Hematopoietic multipotent progenitor cell treated with erythropoietin and hydrocortisone succinate and interleukin-3 and kit ligand, for 4 days (in vitro differentiated cells): ENCODE measurements around the gene TBL3.
"Not testable (repeated sequence)": the region's sequence is repeated elsewhere in the genome, so short reads cannot be mapped to it uniquely, and the experiment has no call there.

Source experiments
- DNase-seq: peaks from one replicate; pipeline ENCODE4 v3.0.0-alpha.2; 2015

Gene TBL3

GRCh38 chr16:2002406-2003230 lies 30.8 kb downstream of the TBL3 start:
- DNase-seq = no peak

- DNase-seq = no peak
These were observed 31.5 kb downstream of the TBL3 start for GRCh38 chr16:2003231-2003826.

- DNase-seq = peak; percentile 97
These were observed 32.2 kb downstream of the TBL3 start for GRCh38 chr16:2003827-2004641.

GRCh38 chr16:2004795-2005517 lies 33.1 kb downstream of the TBL3 start:
- DNase-seq = no peak

- DNase-seq = peak; percentile 90
These were observed 33.8 kb downstream of the TBL3 start for GRCh38 chr16:2005646-2006045.

GRCh38 chr16:2006317-2006716 lies 34.5 kb downstream of the TBL3 start:
- no peak for DNase-seq

GRCh38 chr16:2007081-2007836 lies 35.4 kb downstream of the TBL3 start:
- DNase-seq = no peak

GRCh38 chr16:2008009-2008526 lies 36.2 kb downstream of the TBL3 start:
- DNase-seq = peak; percentile 90

GRCh38 chr16:2008631-2009163 lies 36.8 kb downstream of the TBL3 start:
- peak; percentile 69 for DNase-seq

GRCh38 chr16:2009164-2009711 lies 37.4 kb downstream of the TBL3 start:
- peak; percentile 41 for DNase-seq

GRCh38 chr16:2009791-2010510 lies 38.1 kb downstream of the TBL3 start, which contains the start of gene ZNF598:
Gene ZNF598, minus strand, starts transcription at chr16:2009821.
- DNase-seq = peak; percentile 94

GRCh38 chr16:2011726-2012125 lies 39.9 kb downstream of the TBL3 start:
- not testable (repeated sequence) for DNase-seq

GRCh38 chr16:2013527-2013926 lies 41.7 kb downstream of the TBL3 start:
- no peak for DNase-seq

- no peak for DNase-seq
These were observed 43.5 kb downstream of the TBL3 start for GRCh38 chr16:2015117-2015946.

GRCh38 chr16:2015947-2016208 lies 44.0 kb downstream of the TBL3 start:
- no peak for DNase-seq

- no peak for DNase-seq
These were observed 44.6 kb downstream of the TBL3 start for GRCh38 chr16:2016407-2016922.

- DNase-seq = peak; percentile 62
These were observed 47.7 kb downstream of the TBL3 start, which contains the start of gene NPW for GRCh38 chr16:2019518-2019920. Gene NPW, plus strand, starts transcription at chr16:2019785.

- DNase-seq = peak; percentile 54
These were observed 48.3 kb downstream of the TBL3 start for GRCh38 chr16:2019921-2020831.
